Stimulated activated CD4-positive, alpha-beta T cell treated with anti-CD3 and anti-CD28 coated beads, Interleukin-15, amount 100 ng/mL, for 24 hours (primary cell): ENCODE results near the gene GLMP.

ENCODE experiments used
- DNase-seq: peaks from one replicate; pipeline ENCODE4 v3.0.0-alpha.2; 2020

The GLMP gene

GRCh38 chr1:156247460-156248322 lies 47.8 kb downstream of the GLMP start, which contains the start of gene PAQR6:
Gene PAQR6, minus strand, starts transcription at chr1:156248056. Its CDS starts 1,325 bp downstream, at chr1:156246731.
- DNase-seq = no peak

DNA sequence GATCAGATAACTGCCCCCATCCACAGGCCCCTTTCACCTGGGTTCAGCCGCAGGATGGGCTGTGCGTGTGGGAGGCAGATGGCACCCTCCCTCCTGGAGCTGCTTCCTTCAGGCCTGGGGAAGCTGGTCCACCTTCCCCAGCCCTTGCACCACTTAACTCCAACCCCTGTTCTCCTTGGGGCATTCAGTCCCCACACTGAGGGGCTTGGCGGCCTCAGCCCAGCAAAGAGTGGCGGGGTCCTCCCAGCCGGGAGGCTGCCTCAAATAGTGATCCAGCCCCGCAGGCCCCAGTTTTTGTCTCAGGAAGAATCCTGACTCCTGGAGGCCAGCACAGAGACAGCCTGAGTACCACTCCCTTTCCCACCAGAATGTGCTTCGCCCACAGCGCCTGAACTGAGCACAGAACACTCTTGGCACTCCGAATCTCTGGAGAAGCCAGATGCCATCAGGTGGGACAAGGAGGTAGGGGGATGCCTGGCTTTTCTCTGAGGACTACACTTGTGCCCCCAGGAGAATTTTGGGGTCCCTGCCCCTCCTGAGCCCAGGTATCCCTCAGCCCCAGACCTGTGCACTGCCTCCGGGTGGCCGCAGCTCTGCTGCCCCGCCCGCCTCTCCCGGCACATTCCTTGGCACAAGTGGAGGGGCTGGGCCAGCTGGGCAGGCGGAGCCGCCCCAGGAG lies 48.6 kb downstream of the GLMP start:
- no peak for DNase-seq

GRCh38 chr1:156246241-156246780 lies 49.2 kb downstream of the GLMP start:
- no peak for DNase-seq

- peak; percentile 55 for DNase-seq
Observed at GRCh38 chr1:156245451-156246232, 49.8 kb downstream of the GLMP start.

DNA sequence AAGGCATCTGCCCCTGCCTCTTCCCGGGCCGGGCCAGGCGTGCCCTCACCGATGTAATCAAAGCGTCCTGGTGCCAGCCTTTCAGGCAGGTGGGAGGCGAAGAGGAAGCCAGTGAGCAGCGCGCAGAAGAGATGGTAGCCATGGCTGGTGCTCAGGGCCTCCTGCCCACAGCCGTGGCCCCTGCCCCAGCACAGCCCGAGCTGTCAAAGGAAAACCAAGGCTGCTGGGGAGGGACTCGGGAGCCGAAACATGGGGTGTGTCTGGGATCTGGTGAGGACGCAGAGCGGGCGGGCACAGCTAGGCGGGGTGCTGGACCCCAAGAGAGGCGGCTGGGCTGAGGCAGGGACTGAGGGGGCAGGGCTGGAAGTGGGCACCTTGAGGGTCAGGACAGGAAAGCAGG lies 50.8 kb downstream of the GLMP start:
- DNase-seq = no peak

DNA sequence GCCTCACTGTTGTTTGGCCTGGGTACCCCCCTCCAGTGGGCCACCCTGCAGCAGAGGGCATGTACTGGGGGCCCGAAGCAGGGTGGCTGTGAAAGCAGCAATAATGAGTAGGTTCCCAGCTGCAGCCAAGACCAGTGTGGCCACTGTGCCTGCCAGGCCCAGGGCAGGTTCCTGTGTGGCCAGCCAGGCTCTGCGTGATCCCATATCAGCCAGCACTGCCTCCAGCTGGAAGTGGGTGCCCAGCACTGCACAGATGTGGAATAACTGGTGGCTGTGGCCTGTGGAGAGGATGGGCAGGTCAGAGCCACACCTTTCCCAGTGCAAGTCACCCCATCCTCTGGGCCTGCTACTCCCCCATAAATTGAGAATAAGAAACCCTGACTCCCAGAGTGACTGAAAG lies 51.4 kb downstream of the GLMP start:
- DNase-seq = no peak

DNA sequence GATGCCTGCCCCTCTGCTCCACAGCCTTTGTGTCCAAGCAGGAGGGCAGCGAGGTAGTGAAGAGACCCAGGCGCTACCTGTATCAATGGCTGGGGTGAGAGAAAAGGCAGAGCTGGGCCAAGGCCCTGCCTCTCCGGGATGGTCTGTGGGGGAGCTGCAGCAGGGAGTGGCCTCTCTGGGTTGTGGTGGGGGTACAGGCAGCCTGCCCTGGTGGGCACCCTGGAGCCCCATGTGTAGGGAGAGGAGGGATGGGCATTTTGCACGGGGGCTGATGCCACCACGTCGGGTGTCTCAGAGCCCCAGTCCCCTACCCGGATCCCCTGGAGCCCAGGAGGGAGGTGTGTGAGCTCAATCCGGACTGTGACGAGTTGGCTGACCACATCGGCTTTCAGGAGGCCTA lies 52.7 kb downstream of the GLMP start:
- no peak for DNase-seq
